ENCODE results near the gene GCAT.

GRCh38 chr22:37830093-37830842 is 22.5 kb downstream of the GCAT start:
- TF ChIP-seq CTCF (IDR thresholded peaks at IDR 0.05; ENCODE audit: low read depth, low read length, missing input control) (no peak), REST (IDR thresholded peaks at IDR 0.05) (no peak), GABPA (IDR thresholded peaks at IDR 0.05 in 1 of 2, conservative IDR thresholded peaks at IDR 0.05 in 1 of 2) (no peak), SP1 (IDR thresholded peaks at IDR 0.05) (no peak), RAD21 (IDR thresholded peaks at IDR 0.05) (no peak), FOXA2 (IDR thresholded peaks at IDR 0.05) (no peak), TAF1 (conservative IDR thresholded peaks at IDR 0.05) (no peak)
